Measurements from ENCODE around the gene F10.
"Not testable (repeated sequence)": the region's sequence is repeated elsewhere in the genome, so short reads cannot be mapped to it uniquely, and the experiment has no call there.

Gene F10

GRCh38 chr13:113122550-113123225, at the start of gene F10:
Gene F10, plus strand, starts transcription at chr13:113122799. Its CDS starts 57 bp downstream, at chr13:113122856.
- no peak for DNase-seq (ENCODE audit: low read depth)

DNA sequence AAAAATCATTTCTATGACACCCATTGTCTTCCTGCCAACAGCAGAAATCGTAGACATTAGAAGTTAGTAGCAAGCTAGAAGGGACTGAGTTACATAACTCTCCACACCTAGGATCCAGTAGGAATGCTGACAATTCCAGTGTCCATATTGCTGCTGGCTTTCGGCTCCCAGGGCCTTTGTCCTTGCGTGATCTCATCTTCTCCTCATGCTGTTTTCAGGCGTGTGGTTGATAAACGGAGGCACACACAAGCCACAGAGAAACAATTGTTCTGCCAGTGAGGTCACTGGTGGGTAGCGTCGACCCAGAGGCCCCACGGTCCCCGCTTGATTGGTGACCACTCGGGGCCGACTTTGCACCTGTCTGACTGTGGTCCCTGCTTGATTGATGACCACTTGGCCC, 48.7 kb upstream of the F10 start:
- no peak for DNase-seq (ENCODE audit: low read depth)

GRCh38 chr13:113074401-113074800, 48.2 kb upstream of the F10 start:
- no peak for DNase-seq (ENCODE audit: low read depth)

DNA sequence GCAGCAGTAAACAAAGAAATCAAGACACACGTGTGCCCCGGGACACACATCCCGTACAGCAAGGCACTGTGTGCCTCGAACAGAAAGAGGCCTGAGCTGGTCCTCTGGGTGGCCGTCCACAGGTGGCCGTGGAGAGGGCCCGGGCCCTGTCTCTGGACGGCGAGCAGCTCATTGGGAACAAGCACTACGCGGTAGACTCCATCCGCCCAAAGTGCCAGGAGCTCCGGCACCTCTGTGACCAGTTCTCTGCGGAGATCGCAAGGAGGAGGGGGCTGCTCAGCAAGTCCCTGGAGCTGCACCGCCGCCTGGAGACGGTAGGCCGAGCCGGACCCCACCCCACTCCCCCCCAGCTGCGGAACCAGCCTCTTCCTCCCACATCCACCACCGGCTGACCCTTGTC, 47.7 kb upstream of the F10 start:
- no peak for DNase-seq (ENCODE audit: low read depth)

GRCh38 chr13:113075711-113076110, 46.9 kb upstream of the F10 start:
- no peak for DNase-seq (ENCODE audit: low read depth)

DNA sequence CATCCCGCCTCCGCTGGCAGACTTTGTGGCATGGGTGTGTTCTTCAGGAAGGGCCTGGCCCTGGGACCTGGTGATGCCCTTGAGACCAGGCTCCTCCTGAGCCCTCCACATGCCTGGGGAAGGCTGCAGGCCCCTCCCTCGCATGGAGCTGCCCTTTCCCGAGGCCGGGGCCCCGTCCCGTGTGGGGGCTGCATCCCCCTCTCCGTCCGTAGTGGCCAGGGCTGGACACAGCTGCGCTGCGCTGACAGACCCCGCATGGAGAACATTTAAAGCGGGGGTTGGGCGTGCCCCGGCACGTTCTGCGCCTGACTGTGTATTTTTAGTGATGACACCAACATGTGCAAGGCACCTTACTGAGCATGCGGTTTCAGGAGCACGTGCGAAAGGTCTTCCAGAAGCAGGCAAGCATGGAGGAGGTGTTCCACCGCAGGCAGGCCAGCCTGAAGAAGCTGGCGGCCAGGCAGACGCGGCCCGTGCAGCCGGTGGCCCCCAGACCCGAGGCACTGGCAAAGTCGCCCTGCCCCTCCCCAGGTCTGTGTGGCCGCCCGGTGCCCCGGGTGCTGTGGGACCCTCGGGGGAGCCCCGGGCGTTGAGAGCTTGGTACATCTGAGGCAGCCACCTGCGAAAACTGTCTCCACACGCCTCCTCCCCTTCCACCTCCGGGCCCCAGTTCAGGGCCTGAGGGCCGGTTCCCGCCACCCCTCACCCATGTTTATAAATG, 45.8 kb upstream of the F10 start:
- DNase-seq (ENCODE audit: low read depth): no peak

DNA sequence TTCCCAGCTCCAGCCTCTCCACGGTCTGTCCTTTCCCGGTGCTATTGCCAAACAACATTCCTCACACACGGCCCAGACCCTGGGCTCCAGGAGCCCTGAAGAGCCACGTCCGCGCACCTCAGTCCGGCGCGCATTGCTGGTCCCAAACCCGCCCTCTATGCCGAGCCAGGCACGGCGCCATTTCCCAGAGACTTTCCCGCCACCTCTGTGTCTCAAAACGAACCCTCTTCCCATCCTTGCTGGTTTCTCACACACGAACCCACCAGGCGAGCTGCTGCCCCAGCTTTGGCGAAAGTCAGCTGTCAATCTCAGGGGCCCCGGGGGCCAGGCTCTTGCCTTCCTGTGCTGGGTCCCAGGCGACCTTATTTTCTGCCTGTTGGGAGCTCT, 45.0 kb upstream of the F10 start:
- DNase-seq (ENCODE audit: low read depth): no peak

GRCh38 chr13:113077953-113078901, 44.4 kb upstream of the F10 start:
- no peak for DNase-seq (ENCODE audit: low read depth)

GRCh38 chr13:113078902-113079780, 43.5 kb upstream of the F10 start:
- DNase-seq (ENCODE audit: low read depth): no peak

GRCh38 chr13:113079781-113080080, 42.9 kb upstream of the F10 start:
- DNase-seq (ENCODE audit: low read depth): not testable (repeated sequence)

GRCh38 chr13:113080361-113080831, 42.2 kb upstream of the F10 start:
- DNase-seq (ENCODE audit: low read depth): no peak

- no peak for DNase-seq (ENCODE audit: low read depth)
Measured at GRCh38 chr13:113080901-113081521, 41.6 kb upstream of the F10 start.

DNA sequence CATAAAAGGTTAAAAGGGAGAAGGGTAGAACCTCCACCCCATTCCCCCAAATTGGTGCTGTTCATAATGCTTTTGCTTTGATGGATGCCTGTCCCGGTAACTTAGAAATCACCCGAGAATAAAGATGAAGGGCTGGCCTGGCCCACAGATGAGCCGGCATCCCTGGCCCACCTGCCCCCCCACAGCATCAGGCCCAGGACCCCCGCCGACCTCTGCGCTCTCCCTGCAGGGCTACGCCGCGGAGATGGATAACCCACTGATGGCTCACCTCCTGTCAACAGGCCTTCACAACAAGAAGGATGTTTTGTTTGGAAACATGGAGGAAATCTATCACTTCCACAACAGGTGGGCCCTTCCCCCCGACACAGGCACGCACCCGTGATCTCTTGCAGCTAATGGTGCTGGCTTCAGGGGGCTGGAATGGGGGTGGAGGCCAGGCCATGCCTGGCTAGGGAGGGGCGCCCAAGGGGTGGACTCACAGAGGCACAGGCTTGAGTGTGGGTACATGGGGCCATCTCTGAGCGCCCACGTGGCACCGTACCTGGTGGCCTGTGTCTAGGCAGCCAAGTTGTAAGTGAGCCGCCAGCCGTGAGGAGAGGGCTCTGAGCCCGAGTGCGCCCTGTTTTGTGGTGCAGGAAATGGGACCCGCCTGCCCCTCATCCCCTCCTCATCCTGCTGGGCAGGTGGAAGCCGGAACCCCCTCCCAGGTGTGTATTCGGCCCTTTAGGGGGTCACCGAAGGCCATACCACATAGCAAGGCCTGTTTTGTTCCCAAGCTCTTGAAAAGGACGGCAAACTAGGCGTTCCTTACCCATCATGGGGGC, 40.2 kb upstream of the F10 start:
- no peak for DNase-seq (ENCODE audit: low read depth)

DNA sequence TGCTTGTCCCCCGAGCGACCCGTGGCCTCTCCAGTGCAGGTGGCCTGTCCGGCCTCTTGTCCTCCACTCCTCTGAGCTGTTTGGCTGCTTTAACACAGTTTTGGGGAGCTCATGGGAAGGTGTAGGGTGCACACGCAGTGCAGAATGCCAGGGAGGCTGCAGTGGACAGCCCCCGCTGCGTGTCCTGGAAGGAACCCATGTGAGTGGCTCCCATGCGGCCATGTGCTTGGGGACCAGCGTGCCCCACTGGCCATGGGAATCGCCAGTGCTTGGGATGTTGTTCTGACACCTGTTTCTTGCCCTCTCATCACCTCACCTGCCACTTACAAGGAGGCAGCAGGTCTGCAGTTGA, 39.6 kb upstream of the F10 start:
- DNase-seq (ENCODE audit: low read depth): no peak

- no peak for DNase-seq (ENCODE audit: low read depth)
Measured at GRCh38 chr13:113083402-113084061, 39.1 kb upstream of the F10 start.

- no peak for DNase-seq (ENCODE audit: low read depth)
Measured at GRCh38 chr13:113084094-113084942, 38.3 kb upstream of the F10 start.

DNA sequence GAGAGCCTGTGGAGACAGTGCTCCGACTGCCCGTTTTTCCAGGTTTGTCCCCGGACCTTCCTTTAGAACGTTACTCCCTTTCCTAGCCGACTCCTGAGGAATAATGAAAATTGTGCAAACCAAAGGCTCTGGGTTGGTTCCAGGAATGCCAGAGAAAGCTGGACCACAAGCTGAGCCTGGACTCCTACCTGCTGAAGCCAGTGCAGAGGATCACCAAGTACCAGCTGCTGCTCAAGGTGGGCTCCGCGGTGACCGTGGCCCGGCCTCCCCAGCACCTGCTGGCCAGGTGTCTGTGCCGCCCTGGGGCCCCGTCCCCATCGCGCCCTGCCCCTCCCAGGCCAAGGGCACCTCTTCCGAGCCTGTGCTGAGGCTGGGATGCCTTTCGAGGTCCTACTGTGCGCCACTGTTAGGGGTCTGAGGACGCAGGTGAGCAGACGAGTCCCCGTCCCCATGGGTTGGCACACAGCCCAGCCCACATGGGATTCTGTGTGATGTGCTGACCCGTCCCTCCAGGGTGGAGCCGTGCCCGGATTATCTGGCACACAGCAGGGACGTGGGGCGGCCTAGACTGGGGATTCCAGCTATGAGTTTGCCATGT, 37.6 kb upstream of the F10 start:
- DNase-seq (ENCODE audit: low read depth): no peak

- DNase-seq (ENCODE audit: low read depth): no peak
Measured at GRCh38 chr13:113086031-113086750, 36.4 kb upstream of the F10 start.

Data from HS-5 (cell line).